ENCODE data around the gene NEGR1. TPM values are rescaled to one million over a fixed set of nuclear protein-coding genes. Genes with fewer than 3 reads are reported as not detected.

The NEGR1 gene
- total and polyA plus RNA-seq, 2 donors (not counting 3 experiments of a cell fraction or from before 2014, with no cell fraction given), result 6.8 to 21.8 TPM

DNA sequence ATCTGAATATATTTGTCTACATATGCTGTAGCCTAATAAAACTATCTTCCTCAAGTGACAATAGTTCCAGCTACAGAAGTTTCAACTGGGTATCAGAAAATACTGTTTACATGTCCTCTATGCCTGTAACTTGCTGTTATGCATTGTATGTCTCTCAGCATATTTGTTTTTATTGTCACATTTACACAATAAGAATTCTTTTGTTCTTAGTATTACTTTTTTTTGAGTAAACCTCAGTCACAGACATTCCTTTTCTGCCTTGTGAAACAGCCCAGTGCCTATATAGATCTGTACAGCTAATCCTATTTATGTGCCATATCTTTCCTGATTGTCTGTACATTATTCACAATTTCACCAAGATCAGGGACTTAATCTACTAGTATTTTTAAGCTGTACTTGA lies 565.2 kb downstream of the NEGR1 start:
- intact Hi-C loops (cut with micrococcal nuclease), result no loop called here
- no TSS peak for BruUV-seq (replicated peaks)
- CTCF ChIA-PET, result no interaction called here

More for the DNA sequence above, 565.2 kb downstream of the NEGR1 start:
- TF ChIP-seq EZH2 (IDR thresholded peaks at IDR 0.05; ENCODE audit: borderline replicate concordance, low read depth, low read length, severe bottlenecking) (no peak), POLR2AphosphoS5 (IDR thresholded peaks at IDR 0.05; ENCODE audit: insufficient read depth, low read depth, low read length) (no peak), FOS (IDR thresholded peaks at IDR 0.05; ENCODE audit: borderline replicate concordance, insufficient read depth, low read length) (no peak), POLR2A (IDR thresholded peaks at IDR 0.05; ENCODE audit: low read depth, low read length) (no peak), MYC (IDR thresholded peaks at IDR 0.05; ENCODE audit: low read depth, low read length) (no peak), JUN (IDR thresholded peaks at IDR 0.05; ENCODE audit: borderline replicate concordance, insufficient read depth, insufficient read length, low read depth) (no peak), MAX (IDR thresholded peaks at IDR 0.05; ENCODE audit: insufficient read depth, insufficient read length) (no peak), GATA2 (IDR thresholded peaks at IDR 0.05; ENCODE audit: insufficient read depth, insufficient read length, low read depth, low read length) (no peak)
- TF ChIP-seq, protein P1, sequence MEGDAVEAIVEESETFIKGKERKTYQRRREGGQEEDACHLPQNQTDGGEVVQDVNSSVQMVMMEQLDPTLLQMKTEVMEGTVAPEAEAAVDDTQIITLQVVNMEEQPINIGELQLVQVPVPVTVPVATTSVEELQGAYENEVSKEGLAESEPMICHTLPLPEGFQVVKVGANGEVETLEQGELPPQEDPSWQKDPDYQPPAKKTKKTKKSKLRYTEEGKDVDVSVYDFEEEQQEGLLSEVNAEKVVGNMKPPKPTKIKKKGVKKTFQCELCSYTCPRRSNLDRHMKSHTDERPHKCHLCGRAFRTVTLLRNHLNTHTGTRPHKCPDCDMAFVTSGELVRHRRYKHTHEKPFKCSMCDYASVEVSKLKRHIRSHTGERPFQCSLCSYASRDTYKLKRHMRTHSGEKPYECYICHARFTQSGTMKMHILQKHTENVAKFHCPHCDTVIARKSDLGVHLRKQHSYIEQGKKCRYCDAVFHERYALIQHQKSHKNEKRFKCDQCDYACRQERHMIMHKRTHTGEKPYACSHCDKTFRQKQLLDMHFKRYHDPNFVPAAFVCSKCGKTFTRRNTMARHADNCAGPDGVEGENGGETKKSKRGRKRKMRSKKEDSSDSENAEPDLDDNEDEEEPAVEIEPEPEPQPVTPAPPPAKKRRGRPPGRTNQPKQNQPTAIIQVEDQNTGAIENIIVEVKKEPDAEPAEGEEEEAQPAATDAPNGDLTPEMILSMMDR (IDR thresholded peaks at IDR 0.05; ENCODE audit: extremely low read depth in 1 of 2, insufficient read depth in 1 of 2, low read depth in 1 of 2, low read length in 2 of 2), result no peak
- no peaks in the 10 kb centered on the region for H3K9me3 ChIP-seq (replicated peaks; ENCODE audit: control insufficient read depth, insufficient read depth, low read length)
- H3K79me2 ChIP-seq (ENCODE audit: control insufficient read depth, insufficient read depth, low read length), result no peaks in the 10 kb centered on the region
- no peaks in the 10 kb centered on the region for H3K9me1 ChIP-seq (replicated peaks; ENCODE audit: control insufficient read depth, extremely low read depth, insufficient read depth, low read length)
- DNase-seq (ENCODE audit: low read depth, low spot score) (no peak), FAIRE-seq (no peak)
- dilution Hi-C loops (cut with MboI; ENCODE audit: extremely low pct_ligation_motif_present, low sequenced_read_pairs), result no loop called here
- H3K36me3 ChIP-seq (ENCODE audit: control insufficient read depth in 2 of 2, extremely low read depth in 1 of 2, insufficient read depth in 2 of 2, low read length in 2 of 2), result no peaks in the 10 kb centered on the region
- H3K4me3 ChIP-seq (replicated peaks in 1 of 3; ENCODE audit: insufficient read depth in 1 of 3, low read depth in 1 of 3, low read length in 3 of 3), result no peak overlapping the region
- POLR2A ChIA-PET, result no interaction called here
- no peaks in the 10 kb centered on the region for H3K4me1 ChIP-seq (ENCODE audit: control insufficient read depth, extremely low read depth, insufficient read depth, low read length)
- H3K27ac ChIP-seq (ENCODE audit: insufficient read depth, low read depth, low read length), result no peak overlapping the region
- no peaks in the 10 kb centered on the region for H3K27me3 ChIP-seq (ENCODE audit: control insufficient read depth in 2 of 2, insufficient read depth in 2 of 2, low read length in 2 of 2)
- no peak overlapping the region for H2AFZ ChIP-seq (ENCODE audit: low read depth, low read length)
- no peak overlapping the region for H3K4me2 ChIP-seq (ENCODE audit: insufficient read depth, low read length)
- H3K9ac ChIP-seq (replicated peaks; ENCODE audit: extremely low read depth, insufficient read depth, low read length), result no peak overlapping the region
- no peaks in the 10 kb centered on the region for H4K20me1 ChIP-seq (replicated peaks; ENCODE audit: control insufficient read depth, extremely low read depth, insufficient read depth, low read length)
